Adrenal gland (tissue), 12 donors: ENCODE results near the gene EFS. TPM values are rescaled to one million over a fixed set of nuclear protein-coding genes. Genes with fewer than 3 reads are reported as not detected.

Source experiments
- DNase-seq, 7 donors: peaks; one replicate each; pipeline ENCODE4 v3.0.0-alpha.2; 2019 to 2020
- H3K27ac ChIP-seq, 5 donors: fragments of 200-600 bp; sonication (generic) in 4 of 5; 1 replicate in 3 of 5; 2 replicates in 2 of 5; pipeline versions ENCODE4 v1.5.1 to v1.8.0; 2016 to 2020; ENCODE audit warnings: mild to moderate bottlenecking in 1 of 5
- H3K27me3 ChIP-seq: fragments of 200-600 bp; 2 replicates; pipeline ENCODE4 v1.8.0; 2021
- H3K36me3 ChIP-seq, 2 donors: fragments of 200-600 bp; replicated peaks in 1 of 2; 1 replicate in 1 of 2; 2 replicates in 1 of 2; pipeline versions ENCODE4 v1.5.1 to v1.8.0; 2018 to 2022
- H3K4me1 ChIP-seq, 2 donors: fragments of 200-600 bp; replicated peaks in 1 of 2; 1 replicate in 1 of 2; 2 replicates in 1 of 2; pipeline versions ENCODE4 v1.5.1 to v1.8.0; 2018 to 2021
- H3K4me3 ChIP-seq, 4 donors: fragments of 200-600 bp; sonication (generic) in 3 of 4; one replicate each; pipeline ENCODE4 v1.5.1; 2016 to 2018
- H3K9me3 ChIP-seq, 3 donors: fragments of 200-600 bp; sonication (generic) in 1 of 3; replicated peaks in 1 of 3; 1 replicate in 2 of 3; 2 replicates in 1 of 3; pipeline versions ENCODE4 v1.5.1 to v1.8.0; 2016 to 2021
- POLR2A ChIP-seq, 2 donors: fragments of 450-650 bp; IDR thresholded peaks; one replicate each; pipeline ENCODE4 v1.6.1; 2017; ENCODE audit warnings: antibody characterized with exemption in 2 of 2, mild to moderate bottlenecking in 2 of 2, moderate library complexity in 1 of 2
- WGBS, 4 donors: extraction: QIAGEN DNeasy Blood & Tissue Kit in 2 of 4; methylation state at CpG; one replicate each; pipeline versions ENCODE4 v1.1.5 to v1.1.7; 2013 to 2017; 5-methylcytosine and 5-hydroxymethylcytosine counted together
- intact Hi-C, 2 donors: fragments of 100-400 bp; cut with DNase I; formaldehyde crosslinking; loops; one replicate each; pipeline versions ENCODE4 v1.14.1 to v1.15.0; 2022 to 2023
- polyA plus RNA-seq, 3 donors: library from polyadenylated mRNA; stranded (reverse); fragments of 200-250 nt in 2 of 3; fragments of 350-450 nt in 1 of 3; fragmentation: Illumina TruSeq in 1 of 3; extraction: RNeasy Lipid Tissue Mini Kit (QIAGEN cat#74804) in 1 of 3; gene quantifications; one replicate each; pipeline ENCODE4 v1.2.3, GENCODE V29; 2013 to 2014
- total RNA-seq, 9 donors: library from RNA; depleted of rRNA in 4 of 9; stranded (reverse); fragments of >200 nt in 4 of 9; fragments of 120-200 nt in 1 of 9; fragmentation: NEBNext Ultra II Directional in 1 of 9; extraction: Animal tissue kit (Norgen Biotek cat#: 25700) in 1 of 9; gene quantifications; one replicate each; pipeline versions ENCODE4 v1.1.0 to v1.2.4, GENCODE V29; 2013 to 2023
- TF ChIP-seq, protein P1 (sequence below), 6 experiments: fragments of 450-650 bp in 4 of 6; fragments of 200-600 bp in 2 of 6; sonication (generic) in 1 of 6; IDR thresholded peaks; 1 replicate in 5 of 6; 2 replicates in 1 of 6; pipeline versions ENCODE4 v1.5.1 to v1.8.0; 2016 to 2021; ENCODE audit warnings: antibody characterized with exemption in 6 of 6, mild to moderate bottlenecking in 2 of 6, moderate library complexity in 1 of 6
- donor health status: healthy with polysubstance abuse.
- donor health status: Bipolar disorder and iron deficiency.
- donor health status: DM: yes; HTN: yes; CAD: no.
- donor health status: DM: no; HTN: no; CAD: no.
- donor health status: DM: no; HTN: no; CAD: no.
- donor health status: DM: yes; HTN: yes; CAD: no.

EFS gene
- total and polyA plus RNA-seq, 12 donors: 2.1 to 49.4 (median 4.1) TPM

DNA sequence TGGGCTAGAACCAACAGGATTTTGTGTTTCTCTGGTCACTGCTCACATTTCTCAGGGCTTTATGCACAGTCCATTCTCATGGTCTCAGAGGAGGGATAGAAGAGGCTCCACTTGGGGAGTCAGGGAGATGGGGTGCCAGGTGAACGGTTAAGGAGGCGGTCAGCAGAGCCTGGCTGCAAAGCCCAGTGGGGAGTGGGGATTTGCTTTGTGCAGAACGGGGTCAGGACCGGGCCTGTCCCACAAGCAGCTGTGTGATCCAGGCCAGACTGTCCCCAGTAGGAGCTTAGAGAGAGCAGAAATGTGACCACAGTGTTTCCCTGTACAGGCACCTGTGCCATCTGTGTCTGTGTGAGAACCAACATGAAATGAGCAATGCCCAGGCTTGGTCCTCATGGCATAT, 16.0 kb upstream of the EFS start:
- Histone ChIP-seq H3K4me3 (no peak overlapping the region), H3K36me3 (no peaks in the 10 kb centered on the region), H3K4me1 (no peaks in the 10 kb centered on the region), H3K27me3 (no peaks in the 10 kb centered on the region), H3K27ac (no peak overlapping the region), H3K9me3 (no peaks in the 10 kb centered on the region)
- intact Hi-C loops: no loop called here
- 58 to 86% (median 68%) methylated on average over 4 of the region's 4 CpGs for WGBS, 4 donors
- no peak for TF ChIP-seq POLR2A (IDR thresholded peaks at IDR 0.05)
- TF ChIP-seq, protein P1, sequence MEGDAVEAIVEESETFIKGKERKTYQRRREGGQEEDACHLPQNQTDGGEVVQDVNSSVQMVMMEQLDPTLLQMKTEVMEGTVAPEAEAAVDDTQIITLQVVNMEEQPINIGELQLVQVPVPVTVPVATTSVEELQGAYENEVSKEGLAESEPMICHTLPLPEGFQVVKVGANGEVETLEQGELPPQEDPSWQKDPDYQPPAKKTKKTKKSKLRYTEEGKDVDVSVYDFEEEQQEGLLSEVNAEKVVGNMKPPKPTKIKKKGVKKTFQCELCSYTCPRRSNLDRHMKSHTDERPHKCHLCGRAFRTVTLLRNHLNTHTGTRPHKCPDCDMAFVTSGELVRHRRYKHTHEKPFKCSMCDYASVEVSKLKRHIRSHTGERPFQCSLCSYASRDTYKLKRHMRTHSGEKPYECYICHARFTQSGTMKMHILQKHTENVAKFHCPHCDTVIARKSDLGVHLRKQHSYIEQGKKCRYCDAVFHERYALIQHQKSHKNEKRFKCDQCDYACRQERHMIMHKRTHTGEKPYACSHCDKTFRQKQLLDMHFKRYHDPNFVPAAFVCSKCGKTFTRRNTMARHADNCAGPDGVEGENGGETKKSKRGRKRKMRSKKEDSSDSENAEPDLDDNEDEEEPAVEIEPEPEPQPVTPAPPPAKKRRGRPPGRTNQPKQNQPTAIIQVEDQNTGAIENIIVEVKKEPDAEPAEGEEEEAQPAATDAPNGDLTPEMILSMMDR (IDR thresholded peaks at IDR 0.05): no peak
- no peak for DNase-seq

DNA sequence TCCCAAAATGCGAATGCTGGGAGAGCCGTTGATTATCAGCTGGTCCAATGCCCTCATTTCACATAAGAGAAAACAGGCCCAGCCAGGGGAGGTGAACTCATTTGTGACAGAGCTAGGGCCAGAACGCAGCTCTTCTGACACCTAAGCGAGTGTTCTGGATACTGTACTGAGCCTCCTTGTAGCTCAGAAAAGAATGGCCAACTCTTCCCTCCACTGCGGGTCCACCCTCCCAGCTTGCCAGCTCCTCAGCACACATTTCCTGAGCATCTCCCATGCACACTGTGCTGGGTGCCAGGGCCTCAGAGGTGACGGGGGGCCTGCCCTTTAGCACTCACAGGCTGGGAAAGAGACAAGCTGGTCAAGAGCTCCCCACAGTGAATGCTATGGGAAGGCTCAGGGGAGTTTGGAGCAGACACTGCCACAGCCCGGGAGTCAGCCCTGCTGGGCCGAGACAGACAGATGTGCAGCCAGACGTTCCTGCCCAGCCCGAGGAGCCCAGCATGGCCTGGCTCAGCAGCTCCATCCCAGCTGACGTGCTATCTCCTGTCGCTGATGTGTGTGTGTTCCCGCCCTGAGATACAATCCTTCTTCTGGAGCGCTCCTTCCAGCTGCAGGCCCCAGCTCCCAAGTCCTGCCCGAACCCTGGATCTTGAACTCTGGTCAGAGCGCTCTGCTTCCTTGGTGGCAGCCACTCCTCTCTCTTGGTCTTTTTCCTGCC, 15.4 kb upstream of the EFS start:
- Histone ChIP-seq H3K27me3 (no peaks in the 10 kb centered on the region), H3K4me1 (no peaks in the 10 kb centered on the region), H3K36me3 (no peaks in the 10 kb centered on the region), H3K4me3 (no peak overlapping the region), H3K27ac (no peak overlapping the region), H3K9me3 (no peaks in the 10 kb centered on the region)
- WGBS, 4 donors: 45 to 68% (median 51%) methylated on average over 14 to 16 of the region's 16 CpGs
- intact Hi-C loops: no loop called here
- TF ChIP-seq, protein P1 (IDR thresholded peaks at IDR 0.05): no peak
- TF ChIP-seq POLR2A (IDR thresholded peaks at IDR 0.05): no peak
- no peak for DNase-seq

DNA sequence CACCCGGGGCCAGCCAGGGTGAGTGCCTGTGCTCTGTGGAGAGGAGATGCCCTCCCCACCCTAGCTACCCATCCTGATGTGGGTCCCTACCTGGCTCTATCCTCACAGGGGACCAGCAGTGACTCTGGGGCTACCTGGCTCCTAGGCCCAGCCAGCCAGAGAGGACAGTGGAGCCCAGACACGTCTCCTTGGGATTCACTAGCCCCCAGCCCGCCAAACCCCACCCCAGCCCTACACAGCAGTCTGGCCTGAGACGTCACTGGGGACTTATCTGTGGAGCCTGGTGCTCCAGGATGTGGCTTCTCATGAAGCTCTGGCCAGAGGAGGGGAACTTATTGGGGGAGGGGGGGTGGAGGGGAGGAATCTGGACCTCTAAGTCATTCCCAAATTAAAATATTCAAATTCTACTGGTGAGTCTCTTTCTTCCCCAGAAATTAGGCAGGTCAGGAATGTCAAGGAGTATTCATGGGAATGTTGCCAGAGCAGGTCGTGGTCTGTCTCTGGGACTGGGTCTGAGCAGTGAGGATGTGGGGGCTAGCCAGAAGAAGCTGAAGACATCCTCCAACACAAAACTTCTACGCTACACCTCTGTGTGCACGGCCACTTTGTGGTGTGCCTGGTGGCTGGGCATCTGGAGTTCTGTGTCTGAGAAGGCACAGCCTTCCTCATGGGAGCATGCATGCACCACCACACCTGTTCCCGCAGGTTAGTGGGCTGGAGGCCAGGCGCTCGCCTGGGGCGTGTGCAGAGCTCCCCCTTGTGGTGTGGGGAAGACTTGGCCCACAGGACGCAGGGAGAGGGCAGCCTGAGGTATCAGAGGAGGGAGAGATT, 14.6 kb upstream of the EFS start:
- no peaks in the 10 kb centered on the region for H3K9me3 ChIP-seq
- no peak overlapping the region for H3K4me3 ChIP-seq
- TF ChIP-seq, protein P1 (IDR thresholded peaks at IDR 0.05): peak; percentile 68 to 87 (median 80)
- no peak for TF ChIP-seq POLR2A (IDR thresholded peaks at IDR 0.05)
- 18 to 53% (median 41%) methylated on average over 3 to 12 of the region's 12 CpGs for WGBS, 4 donors
- intact Hi-C loops: loop anchor here in 1 of 2 donors (2.0 to 5.0 kb wide), 2 partner anchors 51 to 112 kb away; no protein-coding TSS in a partner anchor
- no peaks in the 10 kb centered on the region for H3K4me1 ChIP-seq
- no peaks in the 10 kb centered on the region for H3K27me3 ChIP-seq
- no peaks in the 10 kb centered on the region for H3K36me3 ChIP-seq
- no peak overlapping the region for H3K27ac ChIP-seq
- DNase-seq: peak; percentile 33 to 63 (median 49)

DNA sequence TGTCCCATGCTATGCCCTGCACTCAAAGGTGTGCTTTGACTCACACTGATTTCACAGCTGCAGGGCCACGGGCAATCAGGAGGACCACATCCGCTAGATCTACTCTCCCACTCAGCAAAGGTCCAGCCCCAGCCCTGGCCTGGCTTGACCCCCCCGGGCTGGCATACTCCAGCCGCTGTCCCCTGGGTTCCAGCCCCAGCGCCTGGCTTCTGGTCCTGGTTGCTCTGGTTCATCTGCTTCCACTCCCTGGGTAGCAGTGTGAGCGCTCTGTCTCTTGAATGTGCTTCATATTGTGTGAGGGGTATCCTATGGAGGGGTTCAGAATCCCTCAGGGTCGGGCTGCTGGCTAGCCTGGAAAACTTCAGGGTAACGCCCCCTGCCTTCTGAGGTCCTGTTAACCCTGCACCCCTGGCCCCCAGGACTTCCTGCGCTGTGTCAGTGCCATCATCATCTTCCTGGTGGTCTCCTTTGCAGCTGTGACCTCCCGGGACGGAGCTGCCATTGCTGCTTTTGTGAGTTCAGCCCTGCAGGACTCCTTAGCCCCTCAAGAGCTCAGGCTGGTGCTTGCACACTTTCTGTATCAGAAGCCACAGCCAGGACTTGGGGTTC, 13.7 kb upstream of the EFS start:
- H3K36me3 ChIP-seq: no peaks in the 10 kb centered on the region
- WGBS, 4 donors: 73 to 89% (median 82%) methylated on average over 8 to 11 of the region's 11 CpGs

More for the DNA sequence above, 13.7 kb upstream of the EFS start:
- no peaks in the 10 kb centered on the region for H3K9me3 ChIP-seq
- TF ChIP-seq POLR2A (IDR thresholded peaks at IDR 0.05): no peak
- TF ChIP-seq, protein P1 (IDR thresholded peaks at IDR 0.05): no peak
- H3K27ac ChIP-seq: no peak overlapping the region
- DNase-seq: no peak
- no peak overlapping the region for H3K4me3 ChIP-seq
- intact Hi-C loops: loop anchor here in 1 of 2 donors (2.0 to 5.0 kb wide), 2 partner anchors 50 to 111 kb away; no protein-coding TSS in a partner anchor
- H3K27me3 ChIP-seq: no peaks in the 10 kb centered on the region
- no peaks in the 10 kb centered on the region for H3K4me1 ChIP-seq
